Fibroblast of lung (primary cell): Measurements from ENCODE around the gene CRACDL. TPM values are rescaled to one million over a fixed set of nuclear protein-coding genes. Genes with fewer than 3 reads are reported as not detected.

ENCODE experiments used
- DNase-seq, 2 donors: peaks; one replicate each; pipeline versions ENCODE4 v3.0.0 to v3.0.0-alpha.2; 2010; ENCODE audit warnings: low read depth in 2 of 2
- H2AFZ ChIP-seq: 2 replicates; pipeline ENCODE4 v1.5.1; 2012; ENCODE audit warnings: low read length, control low read depth, inconsistent platforms
- H3K27ac ChIP-seq: 2 replicates; pipeline ENCODE4 v1.5.1; 2011; ENCODE audit warnings: low read length, control low read depth; ENCODE audit not compliant: insufficient read depth
- H3K27me3 ChIP-seq: 2 replicates; pipeline ENCODE4 v1.5.1; 2011; ENCODE audit warnings: mild to moderate bottlenecking, low read length; ENCODE audit not compliant: control insufficient read depth, insufficient read depth
- H3K36me3 ChIP-seq: 2 replicates; pipeline ENCODE4 v1.5.1; 2011; ENCODE audit warnings: low read length; ENCODE audit not compliant: control insufficient read depth, insufficient read depth
- H3K4me1 ChIP-seq: 2 replicates; pipeline ENCODE4 v1.5.1; 2011; ENCODE audit warnings: low read length; ENCODE audit not compliant: control insufficient read depth, insufficient read depth; ENCODE audit errors: extremely low read depth
- H3K4me2 ChIP-seq: 2 replicates; pipeline ENCODE4 v1.5.1; 2011; ENCODE audit warnings: low read length, control low read depth; ENCODE audit not compliant: insufficient read depth; ENCODE audit errors: extremely low read depth
- H3K4me3 ChIP-seq, 4 experiments: fragments of 200-600 bp in 1 of 4; sonication (generic) in 1 of 4; replicated peaks in 1 of 4; 2 replicates each; pipeline ENCODE4 v1.5.1; 2011 to 2016; ENCODE audit warnings: low read length in 4 of 4, low read depth in 3 of 4, mild to moderate bottlenecking in 3 of 4, control low read depth in 2 of 4, inconsistent platforms in 1 of 4, mixed read lengths in 1 of 4; ENCODE audit not compliant: insufficient read depth in 1 of 4; ENCODE audit errors: control extremely low read depth in 1 of 4
- H3K79me2 ChIP-seq: 2 replicates; pipeline ENCODE4 v1.5.1; 2012; ENCODE audit warnings: mild to moderate bottlenecking, low read length, inconsistent platforms; ENCODE audit not compliant: control insufficient read depth, insufficient read depth
- H3K9ac ChIP-seq: 2 replicates; pipeline ENCODE4 v1.5.1; 2011; ENCODE audit warnings: mild to moderate bottlenecking, low read length, control low read depth; ENCODE audit not compliant: insufficient read depth
- H3K9me3 ChIP-seq: 2 replicates; pipeline ENCODE4 v1.5.1; 2012; ENCODE audit warnings: low read depth, low read length; ENCODE audit not compliant: control insufficient read depth, insufficient read depth
- H4K20me1 ChIP-seq: 2 replicates; pipeline ENCODE4 v1.5.1; 2011; ENCODE audit warnings: low read length; ENCODE audit not compliant: control insufficient read depth, insufficient read depth; ENCODE audit errors: extremely low read depth
- EZH2 ChIP-seq: IDR thresholded peaks from 2 replicates; pipeline ENCODE4 v1.5.1; 2012; ENCODE audit warnings: low read length, control low read depth, mild to moderate bottlenecking; ENCODE audit errors: missing control alignments
- polyA plus RNA-seq, 2 donors: library from polyadenylated mRNA; depleted of rRNA in 1 of 2; stranded (reverse) in 1 of 2; unstranded in 1 of 2; fragments of >200 nt; gene quantifications; 2 replicates each; pipeline ENCODE4 v1.2.1, GENCODE V29; 2011 to 2012; ENCODE audit warnings: missing spikeins in 1 of 2
- total RNA-seq: library from RNA; depleted of rRNA; stranded (reverse); fragments of >200 nt; gene quantifications from 2 replicates; pipeline ENCODE4 v1.2.1, GENCODE V29; 2014
- TF ChIP-seq, protein P1 (sequence below), 2 donors: IDR thresholded peaks in 1 of 2; conservative IDR thresholded peaks in 1 of 2; 1 replicate in 1 of 2; 2 replicates in 1 of 2; pipeline ENCODE4 v1.5.1; 2011 to 2012; ENCODE audit warnings: low read length in 2 of 2, control low read depth in 1 of 2, inconsistent platforms in 1 of 2, low read depth in 1 of 2, mild to moderate bottlenecking in 1 of 2

The CRACDL gene
- total and polyA plus RNA-seq, 2 donors (not counting 1 experiment from before 2014, with no cell fraction given) = not detected

GRCh38 chr2:98768384-98769113, 167.5 kb downstream of the CRACDL start:
- Histone ChIP-seq H3K27me3 (no peaks in the 10 kb centered on the region), H2AFZ (no peak overlapping the region), H3K36me3 (no peaks in the 10 kb centered on the region), H3K9me3 (no peaks in the 10 kb centered on the region), H3K79me2 (no peaks in the 10 kb centered on the region), H4K20me1 (no peaks in the 10 kb centered on the region), H3K4me2 (no peak overlapping the region), H3K4me3 (no peak overlapping the region), H3K4me1 (no peaks in the 10 kb centered on the region), H3K9ac (no peak overlapping the region), H3K27ac (no peak overlapping the region)
- no peak for TF ChIP-seq EZH2
- TF ChIP-seq, protein P1, sequence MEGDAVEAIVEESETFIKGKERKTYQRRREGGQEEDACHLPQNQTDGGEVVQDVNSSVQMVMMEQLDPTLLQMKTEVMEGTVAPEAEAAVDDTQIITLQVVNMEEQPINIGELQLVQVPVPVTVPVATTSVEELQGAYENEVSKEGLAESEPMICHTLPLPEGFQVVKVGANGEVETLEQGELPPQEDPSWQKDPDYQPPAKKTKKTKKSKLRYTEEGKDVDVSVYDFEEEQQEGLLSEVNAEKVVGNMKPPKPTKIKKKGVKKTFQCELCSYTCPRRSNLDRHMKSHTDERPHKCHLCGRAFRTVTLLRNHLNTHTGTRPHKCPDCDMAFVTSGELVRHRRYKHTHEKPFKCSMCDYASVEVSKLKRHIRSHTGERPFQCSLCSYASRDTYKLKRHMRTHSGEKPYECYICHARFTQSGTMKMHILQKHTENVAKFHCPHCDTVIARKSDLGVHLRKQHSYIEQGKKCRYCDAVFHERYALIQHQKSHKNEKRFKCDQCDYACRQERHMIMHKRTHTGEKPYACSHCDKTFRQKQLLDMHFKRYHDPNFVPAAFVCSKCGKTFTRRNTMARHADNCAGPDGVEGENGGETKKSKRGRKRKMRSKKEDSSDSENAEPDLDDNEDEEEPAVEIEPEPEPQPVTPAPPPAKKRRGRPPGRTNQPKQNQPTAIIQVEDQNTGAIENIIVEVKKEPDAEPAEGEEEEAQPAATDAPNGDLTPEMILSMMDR (conservative IDR thresholded peaks at IDR 0.05 in 1 of 2, IDR thresholded peaks at IDR 0.05 in 1 of 2; ENCODE audit: low read depth in 1 of 2, low read length in 2 of 2) = no peak
- peak in 1 of 2 donors; percentile 60 for DNase-seq

DNA sequence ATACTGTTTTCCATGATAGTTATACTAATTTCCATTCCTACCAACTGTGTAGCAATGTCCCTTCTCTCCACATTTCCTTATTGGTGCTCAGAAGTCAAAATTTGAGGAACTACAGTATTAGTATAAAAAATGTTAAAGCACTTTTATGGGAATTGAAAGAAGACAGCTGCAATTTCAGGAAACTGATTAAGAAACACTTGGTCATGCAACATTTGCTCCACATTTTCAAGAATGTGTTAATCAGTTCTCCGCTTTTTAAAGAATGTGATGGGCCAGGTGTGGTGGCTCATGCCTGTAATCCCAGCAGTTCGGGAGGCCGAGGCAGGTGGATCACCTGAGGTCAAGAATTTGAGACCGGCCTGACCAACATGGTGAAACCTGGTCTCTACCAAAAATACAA, 171.5 kb downstream of the CRACDL start:
- no peak for DNase-seq
- no peak for TF ChIP-seq EZH2
- TF ChIP-seq, protein P1 (conservative IDR thresholded peaks at IDR 0.05 in 1 of 2, IDR thresholded peaks at IDR 0.05 in 1 of 2; ENCODE audit: low read depth in 1 of 2, low read length in 2 of 2) = no peak
- no peaks in the 10 kb centered on the region for H3K36me3 ChIP-seq

DNA sequence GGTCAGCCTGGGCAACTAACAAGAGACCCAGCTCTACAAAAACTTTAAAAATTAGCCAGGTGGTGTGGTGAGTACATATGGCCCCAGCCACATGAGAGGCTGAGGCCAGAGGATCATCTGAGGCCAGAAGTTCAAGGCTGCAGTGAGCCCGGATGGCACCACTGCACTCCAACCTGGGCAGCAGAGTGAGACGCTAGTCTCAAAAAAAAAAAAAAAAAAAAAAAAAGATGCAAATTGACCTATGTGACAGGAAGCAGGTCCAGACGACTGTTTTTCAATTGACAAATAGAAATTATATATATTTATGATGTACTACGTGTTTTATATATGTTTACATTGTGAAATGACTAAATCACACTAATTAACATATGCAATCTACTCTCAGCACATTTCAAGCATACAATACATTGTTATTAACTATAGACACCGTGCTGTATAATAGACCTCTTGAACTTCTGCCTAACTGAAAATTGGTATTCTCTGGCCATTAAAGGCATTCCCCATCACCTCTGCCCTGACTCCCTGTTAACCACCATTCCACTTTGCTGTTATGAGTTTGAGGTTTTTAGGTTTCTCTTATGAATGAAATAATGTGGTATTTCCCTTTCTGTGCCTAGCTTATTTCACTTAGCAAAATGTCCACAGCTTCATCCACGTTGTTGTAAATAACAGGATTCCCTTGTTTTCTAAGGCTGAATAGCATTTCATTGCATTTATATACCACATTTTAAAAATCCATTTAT, 172.6 kb downstream of the CRACDL start:
- Histone ChIP-seq H3K4me3 (no peak overlapping the region), H2AFZ (no peak overlapping the region), H3K9me3 (no peaks in the 10 kb centered on the region), H3K4me2 (no peak overlapping the region), H4K20me1 (no peaks in the 10 kb centered on the region), H3K9ac (no peak overlapping the region), H3K79me2 (no peaks in the 10 kb centered on the region), H3K4me1 (no peaks in the 10 kb centered on the region), H3K27ac (no peak overlapping the region), H3K27me3 (no peaks in the 10 kb centered on the region), H3K36me3 (no peaks in the 10 kb centered on the region)
- no peak for TF ChIP-seq EZH2
- TF ChIP-seq, protein P1 (conservative IDR thresholded peaks at IDR 0.05 in 1 of 2, IDR thresholded peaks at IDR 0.05 in 1 of 2; ENCODE audit: low read depth in 1 of 2, low read length in 2 of 2) = no peak
- DNase-seq = no peak

More for the DNA sequence above, 171.5 kb downstream of the CRACDL start:
- no peak overlapping the region for H3K9ac ChIP-seq
- no peaks in the 10 kb centered on the region for H4K20me1 ChIP-seq
- no peak overlapping the region for H2AFZ ChIP-seq
- H3K79me2 ChIP-seq = no peaks in the 10 kb centered on the region
- no peak overlapping the region for H3K4me2 ChIP-seq
- no peaks in the 10 kb centered on the region for H3K4me1 ChIP-seq
- H3K27me3 ChIP-seq = no peaks in the 10 kb centered on the region
- no peak overlapping the region for H3K4me3 ChIP-seq
- no peaks in the 10 kb centered on the region for H3K9me3 ChIP-seq
- H3K27ac ChIP-seq = no peak overlapping the region
